HG03039 (cell line): Measurements from ENCODE around the gene SNX17.

ENCODE experiments used
- ATAC-seq: cut with Tn5 transposase; IDR thresholded peaks from one replicate; pipeline ENCODE4 v1.9.1; 2021; ENCODE audit warnings: mild to moderate bottlenecking, moderate library complexity; ENCODE audit not compliant: unreplicated experiment

Gene SNX17

GRCh38 chr2:27363933-27364332 is 6.5 kb upstream of the SNX17 start:
- ATAC-seq: no peak

- peak; percentile 9 for ATAC-seq
These were observed 868 bp upstream of the SNX17 start for GRCh38 chr2:27369471-27370025.

DNA sequence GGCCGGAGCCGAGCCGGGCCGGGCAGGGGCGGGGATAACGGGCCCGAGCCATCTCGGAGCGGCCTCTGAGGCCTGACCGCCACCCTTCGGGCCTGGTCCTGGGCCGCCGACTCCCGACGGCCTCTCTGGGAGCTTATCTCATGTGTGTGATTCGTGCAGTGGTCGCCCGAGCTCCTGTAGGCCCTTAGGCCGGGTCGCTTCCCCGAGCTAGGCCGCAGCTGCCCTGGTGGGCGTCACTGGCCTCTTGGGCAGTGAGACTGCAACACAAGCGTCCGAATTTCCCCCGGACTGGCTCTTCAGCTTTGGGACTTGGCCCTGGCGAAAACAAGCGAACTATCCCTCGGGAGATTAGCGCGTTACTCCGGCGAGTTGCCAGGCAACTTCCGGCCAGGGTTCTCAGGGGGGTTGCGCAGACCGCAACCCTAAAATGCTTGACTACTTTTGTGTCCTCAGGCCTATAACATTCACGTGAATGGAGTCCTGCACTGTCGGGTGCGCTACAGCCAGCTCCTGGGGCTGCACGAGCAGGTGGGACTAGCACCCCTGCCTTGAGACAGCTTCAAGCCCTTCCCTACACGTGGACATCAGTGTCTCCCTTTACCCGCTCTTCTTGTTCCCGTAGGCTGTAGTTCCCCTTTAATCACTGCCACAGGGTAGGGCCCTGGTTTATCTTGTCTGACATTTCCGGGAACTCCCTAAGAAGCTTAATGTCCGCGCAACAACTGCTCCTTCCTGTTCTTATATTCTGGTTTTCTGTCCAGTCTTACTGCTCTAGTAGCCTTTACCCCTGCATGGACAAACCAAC is 602 bp downstream of the SNX17 start:
- ATAC-seq: peak; percentile 10

GRCh38 chr2:27372937-27373336 is 2.5 kb downstream of the SNX17 start:
- ATAC-seq: no peak

DNA sequence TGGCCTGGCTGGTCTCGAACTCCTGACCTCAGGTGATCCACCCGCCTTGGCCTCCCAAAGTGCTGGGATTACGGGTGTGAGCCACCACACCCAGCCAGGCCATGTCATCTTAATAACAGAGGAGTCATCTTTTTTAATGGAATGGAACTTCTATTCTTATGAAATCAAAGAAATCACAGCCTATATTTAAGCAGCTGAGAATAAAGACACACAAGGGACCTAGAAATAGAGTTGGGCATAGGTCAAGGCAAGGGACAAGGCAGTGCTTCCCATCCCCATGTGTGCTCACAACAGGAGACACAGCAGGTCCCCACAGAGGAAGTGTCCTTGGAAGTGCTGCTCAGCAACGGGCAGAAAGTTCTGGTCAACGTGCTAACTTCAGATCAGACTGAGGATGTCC is 3.2 kb downstream of the SNX17 start:
- no peak for ATAC-seq

DNA sequence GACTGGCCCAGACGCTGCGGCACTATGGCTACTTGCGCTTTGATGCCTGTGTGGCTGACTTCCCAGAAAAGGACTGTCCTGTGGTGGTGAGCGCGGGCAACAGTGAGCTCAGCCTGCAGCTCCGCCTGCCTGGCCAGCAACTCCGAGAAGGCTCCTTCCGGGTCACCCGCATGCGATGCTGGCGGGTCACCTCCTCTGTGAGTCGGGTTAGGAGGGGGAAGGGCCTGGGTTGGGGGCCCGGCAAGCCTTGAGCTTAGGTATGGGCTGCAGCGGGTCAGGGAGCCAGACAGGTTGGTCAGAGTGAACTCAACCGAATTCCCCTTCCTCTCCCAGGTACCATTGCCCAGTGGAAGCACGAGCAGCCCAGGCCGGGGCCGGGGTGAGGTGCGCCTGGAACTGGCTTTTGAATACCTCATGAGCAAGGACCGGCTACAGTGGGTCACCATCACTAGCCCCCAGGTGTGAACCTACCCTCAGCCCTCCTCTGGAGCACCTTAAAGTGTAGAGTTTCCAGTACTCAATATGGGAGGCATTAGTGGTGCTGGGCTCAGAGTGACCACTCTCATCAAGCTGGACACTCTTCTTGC is 5.2 kb downstream of the SNX17 start:
- ATAC-seq: no peak

- no peak for ATAC-seq
These were observed 5.9 kb downstream of the SNX17 start for GRCh38 chr2:27376151-27376865.

GRCh38 chr2:27376866-27377617 is 6.6 kb downstream of the SNX17 start:
- ATAC-seq: no peak

- no peak for ATAC-seq
These were observed 7.2 kb downstream of the SNX17 start for GRCh38 chr2:27377618-27378095.

DNA sequence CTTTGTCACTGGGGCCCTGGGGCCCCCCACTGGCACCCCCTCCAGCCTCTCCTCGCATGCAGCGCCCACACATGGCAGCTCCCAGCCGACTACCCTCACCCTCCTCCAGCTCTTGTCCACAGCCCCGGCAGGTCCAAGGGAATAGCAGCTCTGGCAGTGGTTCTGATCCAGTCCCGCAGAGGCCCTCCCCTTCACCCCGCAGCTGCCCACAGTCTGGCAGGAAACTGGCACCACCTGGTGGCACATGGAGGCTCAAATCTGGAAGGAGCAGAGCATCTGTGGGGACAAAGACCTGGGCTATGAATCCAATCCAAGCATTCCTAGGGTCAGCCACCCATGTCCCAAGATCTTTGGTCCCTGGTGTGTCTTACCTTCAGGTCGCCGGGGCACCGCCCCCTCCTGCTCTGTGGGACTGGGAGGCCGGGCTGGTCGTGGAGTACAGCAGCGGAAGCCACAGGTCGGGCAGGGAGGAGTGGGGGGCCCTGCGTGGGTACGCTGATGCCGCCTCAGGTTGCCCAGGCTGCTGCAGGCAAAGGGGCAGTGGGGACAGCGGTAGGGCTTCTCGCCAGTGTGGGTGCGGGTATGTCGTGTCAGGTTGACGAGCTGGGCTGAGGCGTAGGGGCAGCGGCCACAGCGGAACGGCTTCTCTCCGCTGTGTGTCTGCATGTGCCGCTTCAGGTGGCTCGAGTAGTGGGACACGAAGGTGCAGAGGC is 7.8 kb downstream of the SNX17 start:
- no peak for ATAC-seq

- no peak for ATAC-seq
These were observed 8.4 kb downstream of the SNX17 start for GRCh38 chr2:27378809-27379290.

GRCh38 chr2:27379383-27379835 is 9.0 kb downstream of the SNX17 start:
- ATAC-seq: no peak

DNA sequence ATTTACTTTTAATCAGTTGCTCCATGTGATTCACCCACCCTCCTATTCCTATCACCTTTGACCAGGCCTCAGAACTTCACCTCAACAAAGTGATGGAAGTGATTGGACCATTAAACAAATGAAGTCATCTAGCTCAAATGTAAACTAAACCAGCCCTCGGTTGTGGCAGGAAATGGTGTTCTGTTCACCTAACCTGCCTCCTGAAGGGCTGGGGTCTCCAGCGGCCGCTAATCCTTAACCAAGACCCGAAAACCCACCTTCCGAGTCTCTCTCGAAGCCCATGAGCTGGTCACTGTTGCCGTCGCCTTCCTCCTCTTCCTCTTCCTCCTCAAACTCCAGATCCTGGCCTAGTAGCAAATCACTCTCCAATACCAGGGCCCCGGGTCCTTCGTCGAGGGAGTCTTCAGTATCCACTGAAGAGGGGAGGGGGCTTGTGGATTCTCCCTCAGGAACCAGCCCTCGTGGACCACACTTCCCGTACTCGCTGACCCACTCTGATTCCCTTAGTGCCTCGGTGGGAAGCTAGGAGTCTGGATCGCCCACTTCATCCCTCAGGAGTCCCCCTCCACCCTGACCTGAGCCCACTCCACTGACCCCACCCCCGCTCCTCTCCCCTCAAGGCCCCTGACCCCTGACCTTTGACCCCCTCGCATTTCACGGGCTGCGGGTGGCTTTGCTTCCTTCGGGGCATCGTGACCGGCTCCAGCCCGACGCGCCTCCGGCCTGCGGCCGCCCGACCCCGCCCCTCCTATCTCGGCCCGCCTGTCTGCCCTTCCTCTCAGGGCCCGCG is 9.6 kb downstream of the SNX17 start:
- no peak for ATAC-seq

GRCh38 chr2:27380626-27381545 is 10.5 kb downstream of the SNX17 start, which contains the start of gene ZNF513:
TSS of gene ZNF513 (minus strand) at chr2:27380734. CDS start at chr2:27380526, 208 bp downstream.
- peak; percentile 71 for ATAC-seq

GRCh38 chr2:27381577-27382181 is 11.3 kb downstream of the SNX17 start:
- ATAC-seq: no peak

DNA sequence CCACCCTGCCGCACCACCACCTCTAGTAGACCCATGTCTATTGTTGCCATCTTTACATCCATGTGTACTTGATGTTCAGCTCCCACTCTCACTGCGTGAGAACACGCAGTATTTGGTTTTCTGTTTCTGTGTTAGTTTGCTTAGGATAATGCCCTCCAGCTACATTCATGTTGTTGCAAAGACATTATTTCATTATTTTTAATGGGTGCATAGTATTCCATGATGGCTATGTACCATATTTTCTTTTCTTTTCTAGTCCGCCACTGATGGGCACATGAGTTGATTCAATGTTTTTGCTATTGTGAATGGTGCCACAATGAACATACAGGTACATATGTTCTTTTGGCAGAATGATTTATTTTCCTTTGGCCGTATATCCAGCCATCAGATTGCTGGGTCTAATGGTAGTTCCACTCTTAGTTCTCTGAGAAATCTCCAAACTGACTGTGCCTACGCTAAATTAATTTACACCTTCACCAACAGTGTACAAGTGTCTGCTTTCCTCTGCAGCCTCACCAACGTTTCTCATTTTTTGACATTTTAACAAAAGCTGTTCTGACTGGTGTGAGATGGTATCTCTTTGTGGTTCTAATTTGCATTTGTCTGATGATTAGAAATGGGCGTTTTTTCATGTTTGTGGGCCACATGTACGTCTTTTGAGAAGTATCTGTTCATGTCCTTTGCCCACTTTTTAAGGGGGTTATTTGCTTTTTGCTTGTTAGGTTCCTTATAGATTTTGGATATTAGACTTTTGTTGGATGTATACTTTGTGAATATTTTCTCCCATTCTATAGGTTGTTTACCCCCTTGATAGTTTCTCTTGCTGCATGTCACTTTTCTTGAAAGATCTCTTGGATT is 20.6 kb downstream of the SNX17 start:
- ATAC-seq: no peak

DNA sequence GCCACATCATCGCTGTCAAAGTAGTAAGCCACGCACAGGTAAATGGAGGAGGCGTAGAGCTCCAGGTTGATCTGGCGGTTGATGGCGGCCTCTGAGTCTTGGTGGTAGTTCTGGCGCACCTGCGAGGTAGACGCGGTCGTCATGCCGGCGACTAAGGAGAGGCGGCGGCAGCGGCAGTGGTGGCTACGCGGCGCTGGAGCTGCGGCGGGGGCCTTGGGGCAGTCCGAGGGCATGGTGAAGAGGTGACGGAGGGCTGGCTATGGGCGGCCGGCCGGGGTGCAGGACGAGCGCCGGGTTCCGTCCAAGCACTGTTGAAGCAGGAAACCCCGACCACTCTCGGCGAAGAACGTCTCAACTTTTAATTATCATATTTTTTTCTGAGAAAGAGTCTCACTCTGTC is 22.8 kb downstream of the SNX17 start:
- no peak for ATAC-seq
